Measurements from ENCODE around the gene ZNF827. TPM values are rescaled to one million over a fixed set of nuclear protein-coding genes. Genes with fewer than 3 reads are reported as not detected.

Gene ZNF827
- total and polyA plus RNA-seq, 2 experiments from 2014 or later: 20.3 to 33.1 TPM

DNA sequence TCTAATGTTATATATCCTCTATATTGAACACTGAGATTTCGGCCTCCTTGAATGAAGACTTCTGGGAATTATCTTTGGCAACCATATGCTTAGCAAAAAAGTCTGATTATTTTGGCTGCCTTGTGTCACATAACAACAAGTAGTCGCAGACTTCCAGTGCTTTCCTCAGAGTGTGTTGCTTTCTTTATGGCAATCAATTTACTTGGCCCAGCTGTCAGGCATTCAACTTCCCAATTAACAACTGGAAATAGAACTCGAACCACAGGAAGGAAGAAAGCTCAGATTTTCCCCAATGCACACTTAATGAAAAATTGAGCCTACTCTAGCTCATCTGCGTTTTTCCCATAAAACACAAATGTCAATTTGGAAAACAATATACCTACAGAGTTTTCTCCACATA lies 71.6 kb downstream of the ZNF827 start (continued):
- TF ChIP-seq NANOG (IDR thresholded peaks at IDR 0.05; ENCODE audit: borderline replicate concordance) (no peak), EZH2phosphoT487 (IDR thresholded peaks at IDR 0.05; ENCODE audit: unreplicated experiment) (no peak)
- TF ChIP-seq, protein P1, sequence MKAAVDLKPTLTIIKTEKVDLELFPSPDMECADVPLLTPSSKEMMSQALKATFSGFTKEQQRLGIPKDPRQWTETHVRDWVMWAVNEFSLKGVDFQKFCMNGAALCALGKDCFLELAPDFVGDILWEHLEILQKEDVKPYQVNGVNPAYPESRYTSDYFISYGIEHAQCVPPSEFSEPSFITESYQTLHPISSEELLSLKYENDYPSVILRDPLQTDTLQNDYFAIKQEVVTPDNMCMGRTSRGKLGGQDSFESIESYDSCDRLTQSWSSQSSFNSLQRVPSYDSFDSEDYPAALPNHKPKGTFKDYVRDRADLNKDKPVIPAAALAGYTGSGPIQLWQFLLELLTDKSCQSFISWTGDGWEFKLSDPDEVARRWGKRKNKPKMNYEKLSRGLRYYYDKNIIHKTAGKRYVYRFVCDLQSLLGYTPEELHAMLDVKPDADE (IDR thresholded peaks at IDR 0.05): no peak

DNA sequence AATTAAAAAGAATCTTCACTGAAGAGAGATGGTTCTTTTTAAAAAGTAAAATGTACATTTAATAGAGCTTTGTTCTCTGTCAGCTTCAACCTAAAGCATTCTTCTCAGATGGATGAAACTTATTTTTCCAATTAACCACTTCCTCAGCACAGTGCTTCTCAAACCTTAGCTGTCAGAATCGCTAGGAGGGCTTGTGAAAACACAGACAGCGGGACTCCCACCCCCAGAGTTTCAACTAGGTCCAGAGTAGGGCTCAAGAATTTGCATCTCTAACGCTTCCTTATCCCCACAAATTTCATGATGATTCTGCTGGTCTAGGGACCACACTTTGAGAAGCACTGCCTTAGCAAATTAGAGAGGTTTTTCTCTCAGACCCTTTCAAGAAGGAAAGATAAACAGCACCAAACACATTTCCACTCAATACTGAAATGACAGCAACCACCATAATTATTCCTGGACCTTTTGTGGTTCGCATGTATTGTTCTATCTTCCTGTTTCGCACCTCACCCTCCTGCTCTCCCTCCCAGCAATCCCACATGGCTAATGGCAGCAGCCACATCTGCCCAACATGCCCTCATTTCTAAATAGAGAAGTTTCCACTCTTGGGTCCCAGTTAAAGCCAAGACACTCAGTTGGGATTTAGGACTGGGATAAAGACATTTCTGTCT lies 73.2 kb downstream of the ZNF827 start:
- H3K4me2 ChIP-seq: no peak overlapping the region
- no peaks in the 10 kb centered on the region for H3F3A ChIP-seq (replicated peaks; ENCODE audit: low read depth)
- no peak overlapping the region for H3K27ac ChIP-seq (ENCODE audit: low read depth)
- H3K27me3 Mint-ChIP-seq (ENCODE audit: insufficient read depth, low read depth, poor library complexity): peaks cover 1% of the 10 kb centered on the region
- H4K20me1 ChIP-seq (replicated peaks; ENCODE audit: insufficient read depth): no peaks in the 10 kb centered on the region
- no peak overlapping the region for H3K27ac Mint-ChIP-seq
- peaks cover 30% of the 10 kb centered on the region for H3K4me1 ChIP-seq (ENCODE audit: insufficient read depth)
- H3K36me3 Mint-ChIP-seq (ENCODE audit: low read depth): peaks cover 30% of the 10 kb centered on the region
- no peak overlapping the region for H3K4me3 ChIP-seq
- peaks cover 40% of the 10 kb centered on the region for H3K79me2 ChIP-seq (replicated peaks; ENCODE audit: insufficient read depth)
- no peak overlapping the region for H3K4me3 Mint-ChIP-seq
- peaks cover 59% of the 10 kb centered on the region for H3K4me1 Mint-ChIP-seq
- no peaks in the 10 kb centered on the region; the same call in 1 of the 2 replicates for H3K36me3 ChIP-seq (ENCODE audit: insufficient read depth)
- DNase-seq (ENCODE audit: low spot score): no peak
- H3K9me3 Mint-ChIP-seq: no peaks in the 10 kb centered on the region
- peaks cover 5% of the 10 kb centered on the region; the same call in 1 of the 2 replicates for H3K9me2 ChIP-seq (ENCODE audit: insufficient read depth)
- no peaks in the 10 kb centered on the region for H3K27me3 ChIP-seq (ENCODE audit: insufficient read depth)
- no peak overlapping the region for H2AFZ ChIP-seq
- TF ChIP-seq JUNB (IDR thresholded peaks at IDR 0.05; ENCODE audit: unreplicated experiment) (no peak), ZNF331 (CRISPR knock-in tag; IDR thresholded peaks at IDR 0.05; ENCODE audit: low read depth) (no peak), EZH2 (IDR thresholded peaks at IDR 0.05; ENCODE audit: low read depth, unreplicated experiment) (no peak), POLR2AphosphoS5 (IDR thresholded peaks at IDR 0.05; ENCODE audit: low read depth) (no peak), CREB1 (CRISPR knock-in tag; IDR thresholded peaks at IDR 0.05; ENCODE audit: low read depth) (no peak), ZNF114 (CRISPR knock-in tag; IDR thresholded peaks at IDR 0.05) (no peak)
- TF ChIP-seq, protein P2, sequence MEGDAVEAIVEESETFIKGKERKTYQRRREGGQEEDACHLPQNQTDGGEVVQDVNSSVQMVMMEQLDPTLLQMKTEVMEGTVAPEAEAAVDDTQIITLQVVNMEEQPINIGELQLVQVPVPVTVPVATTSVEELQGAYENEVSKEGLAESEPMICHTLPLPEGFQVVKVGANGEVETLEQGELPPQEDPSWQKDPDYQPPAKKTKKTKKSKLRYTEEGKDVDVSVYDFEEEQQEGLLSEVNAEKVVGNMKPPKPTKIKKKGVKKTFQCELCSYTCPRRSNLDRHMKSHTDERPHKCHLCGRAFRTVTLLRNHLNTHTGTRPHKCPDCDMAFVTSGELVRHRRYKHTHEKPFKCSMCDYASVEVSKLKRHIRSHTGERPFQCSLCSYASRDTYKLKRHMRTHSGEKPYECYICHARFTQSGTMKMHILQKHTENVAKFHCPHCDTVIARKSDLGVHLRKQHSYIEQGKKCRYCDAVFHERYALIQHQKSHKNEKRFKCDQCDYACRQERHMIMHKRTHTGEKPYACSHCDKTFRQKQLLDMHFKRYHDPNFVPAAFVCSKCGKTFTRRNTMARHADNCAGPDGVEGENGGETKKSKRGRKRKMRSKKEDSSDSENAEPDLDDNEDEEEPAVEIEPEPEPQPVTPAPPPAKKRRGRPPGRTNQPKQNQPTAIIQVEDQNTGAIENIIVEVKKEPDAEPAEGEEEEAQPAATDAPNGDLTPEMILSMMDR (conservative IDR thresholded peaks at IDR 0.05; ENCODE audit: low read depth in 2 of 2): no peak
- TF ChIP-seq, protein P1 (IDR thresholded peaks at IDR 0.05): no peak
- ATAC-seq: no peak

Data from GM23338 (cell line).